ENCODE data around the gene C1orf159. TPM values are rescaled to one million over a fixed set of nuclear protein-coding genes. Genes with fewer than 3 reads are reported as not detected.

Gene C1orf159
- total RNA-seq, 1 donor from 2014 or later, result 16.8 TPM

DNA sequence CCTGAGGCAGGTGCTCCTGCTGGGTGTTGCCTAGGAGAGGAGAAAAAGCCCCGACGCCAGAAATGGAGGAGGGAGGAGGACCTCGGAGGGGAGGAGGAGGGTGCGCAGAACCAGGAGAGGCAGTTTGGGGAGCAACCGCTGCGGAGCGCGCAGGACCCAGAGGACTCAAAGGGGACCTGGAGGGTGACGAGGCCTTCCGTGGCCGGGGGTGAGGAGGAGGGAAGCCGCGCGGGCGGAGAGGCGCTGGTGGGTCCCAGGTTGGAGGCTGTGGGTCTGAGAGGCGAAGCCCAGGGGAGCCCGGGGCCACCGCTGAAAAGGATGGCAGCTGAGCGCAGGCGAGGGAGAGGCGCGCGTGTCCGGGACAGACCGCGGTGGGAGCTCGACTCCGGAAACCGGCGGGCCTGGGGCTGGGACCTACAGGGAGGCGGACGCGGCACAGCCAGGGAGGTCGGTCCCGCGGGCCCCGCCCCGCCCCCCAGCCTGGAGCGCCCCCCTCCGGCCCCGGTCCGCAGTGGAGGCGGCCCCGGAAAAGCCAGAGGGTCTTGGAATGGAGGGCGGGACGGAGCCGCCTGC lies 56.9 kb downstream of the C1orf159 start:
- intact Hi-C loops (cut with micrococcal nuclease), result loop anchor here (1.0 to 5.0 kb wide), 2 partner anchors 19 to 37 kb away; partner anchors contain the start of gene AGRN

DNA sequence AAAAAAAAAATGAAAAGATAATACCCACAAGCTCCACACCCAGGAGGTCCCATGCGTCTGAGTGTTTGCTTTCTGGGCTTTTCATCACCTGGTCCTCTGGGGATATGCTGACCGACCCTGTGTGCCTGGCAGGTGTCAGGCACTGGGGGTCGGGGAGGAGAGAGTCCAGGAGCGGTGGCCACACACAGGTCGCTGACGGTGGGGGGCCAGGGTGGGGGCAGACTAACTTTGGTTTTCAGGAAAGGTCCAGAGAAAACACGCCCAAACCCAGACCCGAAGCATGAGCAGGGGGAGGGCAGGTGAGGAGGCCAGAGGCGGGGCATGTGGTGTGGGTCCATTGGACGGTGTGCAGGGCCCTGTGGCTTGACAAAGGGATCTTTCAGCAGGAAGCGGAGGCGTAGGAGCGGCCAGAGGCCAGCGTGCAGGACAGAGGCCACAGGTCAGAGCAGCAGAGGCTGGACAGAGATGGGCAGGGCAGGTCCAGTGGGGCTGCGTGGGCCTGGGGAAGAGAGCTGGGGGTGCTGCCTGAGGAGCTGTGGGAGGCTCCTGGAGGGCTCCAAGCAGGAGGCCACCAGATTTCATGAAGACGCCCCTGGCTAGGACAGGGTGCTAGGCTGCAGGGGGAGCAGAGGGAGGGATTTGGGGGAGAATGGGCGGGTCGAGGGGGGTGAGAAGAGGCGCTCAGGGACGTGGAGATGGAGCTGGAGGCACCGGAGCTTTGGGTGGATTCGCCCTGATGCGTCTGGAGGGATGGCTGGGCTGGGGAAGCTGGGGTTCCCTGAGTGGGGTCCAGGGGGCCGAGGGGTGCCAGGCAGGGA lies 57.6 kb downstream of the C1orf159 start:
- intact Hi-C loops (cut with micrococcal nuclease), result loop anchor here (5.0 kb wide), 1 partner anchor 36 kb away; the partner anchor contains the start of gene AGRN

DNA sequence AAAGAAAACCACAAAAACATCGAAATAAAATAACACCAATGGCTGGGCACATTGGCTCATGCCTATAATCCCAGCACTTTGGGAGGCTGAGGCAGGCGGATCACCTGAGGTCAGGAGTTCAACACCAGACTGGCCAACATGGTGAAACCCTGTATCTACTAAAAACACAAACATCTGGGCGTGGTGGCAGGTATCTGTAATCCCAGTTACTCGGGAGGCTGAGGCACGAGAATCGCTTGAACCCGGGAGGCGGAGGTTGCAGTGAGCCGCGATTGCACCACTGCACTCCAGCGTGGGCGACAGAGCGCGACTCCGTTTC lies 58.2 kb downstream of the C1orf159 start:
- intact Hi-C loops (cut with micrococcal nuclease), result loop anchor here (5.0 kb wide), 1 partner anchor 35 kb away; the partner anchor contains the start of gene AGRN

DNA sequence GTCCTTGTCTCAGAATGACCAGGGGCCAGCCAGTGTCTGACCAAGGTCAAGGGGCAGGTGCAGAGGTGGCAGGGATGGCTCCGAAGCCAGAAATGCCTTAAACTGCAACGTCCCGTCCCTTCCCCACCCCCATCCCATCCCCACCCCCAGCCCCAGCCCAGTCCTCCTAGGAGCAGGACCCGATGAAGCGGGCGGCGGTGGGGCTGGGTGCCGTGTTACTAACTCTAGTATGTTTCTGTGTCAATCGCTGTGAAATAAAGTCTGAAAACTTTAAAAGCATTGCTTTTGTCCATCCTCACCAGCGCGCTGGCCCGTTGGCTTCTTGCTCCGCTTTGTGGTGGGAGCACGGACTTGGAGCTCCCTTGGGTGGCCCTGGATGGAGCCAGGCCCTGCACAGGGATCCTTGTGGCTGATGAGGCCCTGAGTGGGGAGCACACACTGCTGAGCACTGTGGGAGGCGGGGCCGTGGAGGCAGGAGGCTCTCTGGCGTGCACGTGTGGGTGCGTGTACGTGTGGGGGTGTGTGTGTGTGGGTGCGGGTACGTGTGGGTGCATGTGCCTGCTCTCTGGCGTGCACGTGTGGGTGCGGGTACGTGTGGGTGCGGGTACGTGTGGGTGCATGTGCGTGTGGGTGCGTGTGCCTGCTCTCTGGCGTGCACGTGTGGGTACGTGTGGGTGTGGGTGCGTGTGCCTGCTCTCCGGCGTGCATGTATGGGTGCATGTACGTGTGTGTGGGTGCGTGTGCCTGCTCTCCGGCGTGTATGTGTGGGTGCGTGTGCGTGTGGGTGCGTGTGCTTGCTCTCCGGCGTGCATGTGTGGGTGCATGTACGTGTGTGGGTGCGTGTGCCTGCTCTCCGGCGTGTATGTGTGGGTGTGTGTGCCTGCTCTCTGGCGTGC lies 59.8 kb downstream of the C1orf159 start:
- intact Hi-C loops (cut with micrococcal nuclease), result loop anchor here (5.0 kb wide), 1 partner anchor 34 kb away; the partner anchor contains the start of gene AGRN

DNA sequence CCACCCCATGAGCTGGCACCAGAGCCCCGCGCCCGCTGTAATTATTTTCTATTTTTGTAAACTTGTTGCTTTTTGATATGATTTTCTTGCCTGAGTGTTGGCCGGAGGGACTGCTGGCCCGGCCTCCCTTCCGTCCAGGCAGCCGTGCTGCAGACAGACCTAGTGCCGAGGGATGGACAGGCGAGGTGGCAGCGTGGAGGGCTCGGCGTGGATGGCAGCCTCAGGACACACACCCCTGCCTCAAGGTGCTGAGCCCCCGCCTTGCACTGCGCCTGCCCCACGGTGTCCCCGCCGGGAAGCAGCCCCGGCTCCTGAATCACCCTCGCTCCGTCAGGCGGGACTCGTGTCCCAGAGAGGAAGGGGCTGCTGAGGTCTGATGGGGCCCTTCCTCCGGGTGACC lies 60.9 kb downstream of the C1orf159 start:
- intact Hi-C loops (cut with micrococcal nuclease), result loop anchor here (5.0 kb wide), 1 partner anchor 33 kb away; the partner anchor contains the start of gene AGRN

DNA sequence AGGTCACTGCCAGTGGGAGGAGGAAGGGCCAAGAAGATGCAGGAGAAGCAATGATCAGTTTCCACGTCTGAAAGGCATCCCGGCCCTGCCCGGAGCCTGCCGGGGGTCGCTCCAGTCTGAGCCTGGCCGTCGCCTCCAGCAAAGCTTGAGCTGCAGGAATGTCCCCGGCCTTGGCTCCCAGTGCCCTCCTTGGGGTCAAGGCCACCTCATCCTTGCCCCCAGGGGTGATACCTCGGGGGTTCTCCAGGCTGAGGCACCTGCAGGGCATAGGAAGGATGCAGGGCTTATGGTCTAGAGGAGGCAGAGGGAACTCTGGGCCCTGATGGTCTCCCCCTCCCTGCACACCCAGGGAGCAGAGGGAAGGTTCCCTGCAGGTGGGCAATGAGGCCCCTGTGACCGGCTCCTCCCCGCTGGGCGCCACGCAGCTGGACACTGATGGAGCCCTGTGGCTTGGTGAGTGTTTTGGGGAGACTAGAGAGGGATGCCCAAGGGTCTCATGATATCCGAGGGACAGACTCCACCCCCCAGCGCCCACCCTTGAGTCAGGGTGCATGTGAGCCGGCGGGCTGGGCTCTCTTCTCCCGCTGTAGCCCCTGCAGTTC lies 61.7 kb downstream of the C1orf159 start:
- intact Hi-C loops (cut with micrococcal nuclease), result no loop called here

DNA sequence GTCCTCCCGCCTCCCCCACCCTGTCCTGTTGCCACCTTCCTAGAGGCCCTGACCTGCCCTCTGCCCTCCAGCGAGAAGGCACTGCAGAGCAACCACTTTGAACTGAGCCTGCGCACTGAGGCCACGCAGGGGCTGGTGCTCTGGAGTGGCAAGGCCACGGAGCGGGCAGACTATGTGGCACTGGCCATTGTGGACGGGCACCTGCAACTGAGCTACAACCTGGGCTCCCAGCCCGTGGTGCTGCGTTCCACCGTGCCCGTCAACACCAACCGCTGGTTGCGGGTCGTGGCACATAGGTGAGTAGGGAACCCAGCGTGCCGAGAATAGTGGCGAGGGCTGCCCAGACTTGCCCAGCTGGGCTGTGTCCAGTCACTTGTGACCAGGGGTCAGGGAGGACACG lies 62.2 kb downstream of the C1orf159 start:
- intact Hi-C loops (cut with micrococcal nuclease), result no loop called here

DNA sequence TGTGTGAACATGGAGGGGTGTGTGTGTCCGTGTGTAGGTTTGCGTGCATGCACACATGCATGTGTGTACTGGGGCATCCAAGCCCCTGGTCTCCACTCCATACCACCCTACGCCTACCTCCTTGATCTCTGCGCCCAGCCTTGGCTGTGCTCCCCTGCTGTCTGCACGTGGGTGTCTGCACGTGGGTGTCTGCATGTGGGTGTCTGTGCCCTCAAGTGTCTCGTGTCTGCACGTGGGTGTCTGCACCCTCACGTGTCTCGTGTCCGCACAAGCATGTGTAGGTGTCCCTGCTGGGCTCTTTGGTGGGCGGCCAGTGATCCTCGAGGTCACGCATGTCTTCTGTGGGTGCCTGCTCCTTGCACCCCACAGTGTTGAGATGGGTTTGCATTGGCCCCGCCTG lies 62.9 kb downstream of the C1orf159 start:
- intact Hi-C loops (cut with micrococcal nuclease), result no loop called here

DNA sequence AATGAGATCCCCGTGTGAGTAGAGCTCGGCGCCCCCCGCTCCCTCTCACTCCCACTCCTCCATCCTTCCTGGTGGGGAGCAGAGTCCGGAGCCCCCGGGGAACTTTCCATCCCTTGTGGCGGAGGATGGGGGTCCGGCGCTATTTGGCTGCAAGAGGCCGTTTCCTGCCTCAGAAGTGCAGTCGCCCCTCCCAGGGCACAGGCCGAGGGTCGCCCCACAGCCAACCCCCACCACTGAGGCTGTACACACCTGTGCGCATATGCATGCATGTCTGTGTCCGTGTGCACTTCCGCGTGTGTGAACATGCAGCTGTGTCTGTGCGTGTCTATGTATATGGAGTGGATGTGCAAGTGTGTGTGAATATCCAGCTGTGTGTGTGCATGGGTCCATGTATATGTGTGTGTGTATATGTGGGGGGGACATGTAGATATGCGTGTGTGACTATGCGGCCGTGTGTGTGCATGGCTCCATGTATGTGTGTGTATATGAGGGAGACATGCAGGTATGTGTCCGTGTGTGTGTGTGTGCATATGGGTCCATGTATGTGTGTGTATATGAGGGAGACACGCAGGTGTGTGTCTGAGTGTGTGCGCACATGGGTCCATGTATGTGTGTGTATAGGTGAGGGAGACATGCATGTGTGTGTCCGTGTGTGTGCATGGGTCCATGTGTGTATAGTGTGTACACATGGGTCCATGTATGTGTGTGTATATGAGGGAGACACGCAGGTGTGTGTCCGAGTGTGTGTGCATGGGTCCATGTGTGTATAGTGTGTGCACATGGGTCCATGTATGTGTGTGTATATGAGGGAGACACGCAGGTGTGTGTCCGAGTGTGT lies 63.7 kb downstream of the C1orf159 start:
- intact Hi-C loops (cut with micrococcal nuclease), result no loop called here

DNA sequence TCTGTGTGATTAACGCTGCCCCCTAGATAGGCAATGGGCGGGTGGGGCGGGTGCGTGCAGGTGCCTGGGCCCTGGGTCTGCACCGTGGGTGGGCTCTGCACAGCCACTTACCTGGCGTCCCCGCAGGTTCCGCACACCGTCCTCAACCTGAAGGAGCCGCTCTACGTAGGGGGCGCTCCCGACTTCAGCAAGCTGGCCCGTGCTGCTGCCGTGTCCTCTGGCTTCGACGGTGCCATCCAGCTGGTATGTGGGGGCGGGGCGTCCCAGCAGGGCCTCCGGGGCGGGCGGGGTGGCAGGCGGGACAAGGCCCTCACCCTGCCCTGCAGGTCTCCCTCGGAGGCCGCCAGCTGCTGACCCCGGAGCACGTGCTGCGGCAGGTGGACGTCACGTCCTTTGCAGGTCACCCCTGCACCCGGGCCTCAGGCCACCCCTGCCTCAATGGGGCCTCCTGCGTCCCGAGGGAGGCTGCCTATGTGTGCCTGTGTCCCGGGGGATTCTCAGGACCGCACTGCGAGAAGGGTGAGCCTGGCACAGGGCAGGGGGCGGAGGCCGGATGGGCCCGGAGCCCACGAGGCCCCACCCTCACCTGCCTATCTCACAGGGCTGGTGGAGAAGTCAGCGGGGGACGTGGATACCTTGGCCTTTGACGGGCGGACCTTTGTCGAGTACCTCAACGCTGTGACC lies 64.6 kb downstream of the C1orf159 start:
- intact Hi-C loops (cut with micrococcal nuclease), result no loop called here

DNA sequence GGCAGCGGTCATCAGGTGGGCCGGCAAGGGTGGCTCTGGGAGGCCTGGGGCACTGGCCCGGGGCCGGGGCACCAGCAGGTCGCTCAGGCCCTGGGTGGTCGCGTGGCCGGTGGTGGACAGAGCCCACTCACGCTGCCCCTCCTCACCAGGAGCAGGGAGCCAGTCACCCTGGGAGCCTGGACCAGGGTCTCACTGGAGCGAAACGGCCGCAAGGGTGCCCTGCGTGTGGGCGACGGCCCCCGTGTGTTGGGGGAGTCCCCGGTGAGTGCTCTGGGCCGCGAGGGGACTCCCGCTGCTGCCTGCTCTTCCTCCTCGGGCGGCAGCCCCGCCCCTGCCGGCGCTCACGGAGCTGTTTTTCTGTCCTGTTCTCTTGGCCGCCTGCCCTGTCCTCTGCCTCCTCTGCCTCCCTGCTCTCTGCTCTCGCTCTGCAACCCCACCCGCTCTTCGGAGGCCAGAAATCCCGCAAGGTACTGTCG lies 65.3 kb downstream of the C1orf159 start:
- intact Hi-C loops (cut with micrococcal nuclease), result no loop called here

DNA sequence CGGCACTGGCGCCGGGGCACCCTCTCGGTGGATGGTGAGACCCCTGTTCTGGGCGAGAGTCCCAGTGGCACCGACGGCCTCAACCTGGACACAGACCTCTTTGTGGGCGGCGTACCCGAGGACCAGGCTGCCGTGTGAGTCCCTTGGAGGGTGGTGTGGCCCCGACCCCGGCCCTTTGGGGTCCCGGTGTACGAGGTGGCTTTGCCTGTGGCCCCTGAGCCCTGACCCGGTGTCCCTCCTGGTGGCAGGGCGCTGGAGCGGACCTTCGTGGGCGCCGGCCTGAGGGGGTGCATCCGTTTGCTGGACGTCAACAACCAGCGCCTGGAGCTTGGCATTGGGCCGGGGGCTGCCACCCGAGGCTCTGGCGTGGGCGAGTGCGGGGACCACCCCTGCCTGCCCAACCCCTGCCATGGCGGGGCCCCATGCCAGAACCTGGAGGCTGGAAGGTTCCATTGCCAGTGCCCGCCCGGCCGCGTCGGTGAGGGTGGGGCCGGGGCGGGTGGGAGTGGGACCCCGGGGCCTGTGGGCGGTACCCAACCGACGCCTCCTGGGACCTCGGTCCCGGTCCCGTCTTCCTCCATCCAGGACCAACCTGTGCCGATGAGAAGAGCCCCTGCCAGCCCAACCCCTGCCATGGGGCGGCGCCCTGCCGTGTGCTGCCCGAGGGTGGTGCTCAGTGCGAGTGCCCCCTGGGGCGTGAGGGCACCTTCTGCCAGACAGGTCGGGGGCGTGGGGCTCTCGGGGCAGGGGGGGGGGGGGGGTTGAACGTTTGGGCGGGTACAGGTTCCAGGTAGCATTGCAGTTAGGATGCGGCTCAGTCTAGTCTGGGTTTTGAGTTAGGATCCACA lies 66.3 kb downstream of the C1orf159 start:
- intact Hi-C loops (cut with micrococcal nuclease), result no loop called here

DNA sequence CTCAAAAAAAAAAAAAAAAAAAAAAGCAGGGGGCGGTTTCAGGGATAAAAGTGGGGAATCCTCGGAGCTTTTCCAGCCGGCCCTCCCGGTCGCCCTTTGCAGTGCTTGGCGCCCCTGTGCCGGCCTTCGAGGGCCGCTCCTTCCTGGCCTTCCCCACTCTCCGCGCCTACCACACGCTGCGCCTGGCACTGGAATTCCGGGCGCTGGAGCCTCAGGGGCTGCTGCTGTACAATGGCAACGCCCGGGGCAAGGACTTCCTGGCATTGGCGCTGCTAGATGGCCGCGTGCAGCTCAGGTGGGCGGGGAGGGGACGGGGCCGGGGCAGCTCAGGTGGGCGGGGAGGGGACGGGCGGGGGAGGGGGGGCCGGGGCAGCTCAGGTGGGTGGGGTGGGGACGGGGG lies 67.1 kb downstream of the C1orf159 start:
- intact Hi-C loops (cut with micrococcal nuclease), result no loop called here

DNA sequence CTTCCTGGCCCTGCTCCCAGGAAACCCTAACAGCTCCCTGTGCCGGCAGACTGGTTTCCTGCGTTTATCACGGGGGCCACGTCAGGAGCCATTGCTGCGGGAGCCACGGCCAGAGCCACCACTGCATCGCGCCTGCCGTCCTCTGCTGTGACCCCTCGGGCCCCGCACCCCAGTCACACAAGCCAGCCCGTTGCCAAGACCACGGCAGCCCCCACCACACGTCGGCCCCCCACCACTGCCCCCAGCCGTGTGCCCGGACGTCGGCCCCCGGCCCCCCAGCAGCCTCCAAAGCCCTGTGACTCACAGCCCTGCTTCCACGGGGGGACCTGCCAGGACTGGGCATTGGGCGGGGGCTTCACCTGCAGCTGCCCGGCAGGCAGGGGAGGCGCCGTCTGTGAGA lies 67.9 kb downstream of the C1orf159 start:
- intact Hi-C loops (cut with micrococcal nuclease), result no loop called here

DNA sequence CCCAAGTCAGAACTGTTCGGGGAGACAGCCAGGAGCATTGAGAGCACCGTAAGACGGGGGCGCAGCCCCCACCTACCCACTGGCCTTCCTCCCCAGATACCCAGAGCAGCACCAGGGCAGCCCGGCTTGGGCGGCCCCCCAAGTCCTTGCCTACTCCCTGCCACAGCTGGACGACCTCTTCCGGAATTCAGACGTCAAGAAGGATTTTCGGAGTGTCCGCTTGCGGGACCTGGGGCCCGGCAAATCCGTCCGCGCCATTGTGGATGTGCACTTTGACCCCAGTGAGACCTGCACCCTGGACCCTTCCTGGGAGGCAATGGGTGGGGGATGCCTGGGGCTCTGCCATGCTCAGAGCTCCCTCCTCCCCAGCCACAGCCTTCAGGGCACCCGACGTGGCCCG lies 68.5 kb downstream of the C1orf159 start:
- intact Hi-C loops (cut with micrococcal nuclease), result no loop called here

DNA sequence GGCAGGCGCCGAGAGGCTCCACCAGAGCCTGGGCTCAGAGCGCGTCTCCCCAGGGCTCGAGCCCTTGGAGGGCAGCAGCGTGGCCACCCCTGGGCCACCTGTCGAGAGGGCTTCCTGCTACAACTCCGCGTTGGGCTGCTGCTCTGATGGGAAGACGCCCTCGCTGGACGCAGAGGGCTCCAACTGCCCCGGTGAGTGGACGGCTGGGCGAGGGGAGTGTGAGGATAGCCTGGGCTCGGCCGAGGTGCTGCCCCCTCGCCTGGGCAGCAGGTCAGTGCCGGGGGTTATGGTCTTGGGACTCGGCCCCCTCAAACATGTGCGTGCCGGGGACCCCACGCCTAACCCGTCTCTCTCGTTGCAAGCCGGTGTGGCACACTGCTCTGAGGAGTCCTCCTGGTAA lies 69.1 kb downstream of the C1orf159 start:
- intact Hi-C loops (cut with micrococcal nuclease), result no loop called here

DNA sequence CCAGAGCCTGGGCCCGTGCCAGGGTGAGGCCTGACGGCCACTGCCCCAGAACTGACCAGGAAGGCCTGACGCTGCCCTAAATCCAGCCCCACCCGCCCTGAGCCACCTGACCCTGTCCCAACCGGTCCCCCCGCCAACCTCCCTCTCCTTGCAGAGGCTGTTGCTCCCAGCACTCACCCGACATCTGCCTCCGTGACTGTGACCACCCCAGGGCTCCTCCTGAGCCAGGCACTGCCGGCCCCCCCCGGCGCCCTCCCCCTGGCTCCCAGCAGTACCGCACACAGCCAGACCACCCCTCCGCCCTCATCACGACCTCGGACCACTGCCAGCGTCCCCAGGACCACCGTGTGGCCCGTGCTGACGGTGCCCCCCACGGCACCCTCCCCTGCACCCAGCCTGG lies 69.6 kb downstream of the C1orf159 start:
- intact Hi-C loops (cut with micrococcal nuclease), result no loop called here

DNA sequence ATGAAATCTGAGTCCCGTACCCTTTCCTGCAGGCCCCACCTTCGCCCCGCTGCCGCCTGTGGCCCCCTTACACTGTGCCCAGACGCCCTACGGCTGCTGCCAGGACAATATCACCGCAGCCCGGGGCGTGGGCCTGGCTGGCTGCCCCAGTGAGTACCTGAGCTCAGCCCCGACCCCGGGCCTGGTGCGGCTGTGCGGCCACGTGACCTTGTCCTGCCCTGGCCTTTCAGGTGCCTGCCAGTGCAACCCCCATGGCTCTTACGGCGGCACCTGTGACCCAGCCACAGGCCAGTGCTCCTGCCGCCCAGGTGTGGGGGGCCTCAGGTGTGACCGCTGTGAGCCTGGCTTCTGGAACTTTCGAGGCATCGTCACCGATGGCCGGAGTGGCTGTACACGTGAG lies 70.8 kb downstream of the C1orf159 start:
- intact Hi-C loops (cut with micrococcal nuclease), result no loop called here

Measured in T-helper 2 cell treated with Interferon-gamma antibody and Interleukin-4, amounts not matched to agents 100 ng/mL and 5 ng/mL, for 36 hours (primary cell).